Neutrophil (primary cell): ENCODE measurements around the gene NFATC3.
"Not testable (repeated sequence)": the region's sequence is repeated elsewhere in the genome, so short reads cannot be mapped to it uniquely, and the experiment has no call there.

Experiments used
- H3K27ac ChIP-seq: fragments of 200-600 bp; sonication (generic); 2 replicates; pipeline ENCODE4 v1.5.1; 2016; ENCODE audit warnings: mild to moderate bottlenecking, moderate library complexity
- H3K27me3 ChIP-seq: fragments of 200-600 bp; sonication (generic); 2 replicates; pipeline ENCODE4 v1.6.0; 2016; ENCODE audit warnings: mild to moderate bottlenecking
- H3K36me3 ChIP-seq: fragments of 200-600 bp; sonication (generic); 2 replicates; pipeline ENCODE4 v1.5.1; 2017
- H3K4me1 ChIP-seq, 2 experiments: fragments of 200-600 bp in 1 of 2; sonication (generic) in 1 of 2; 1 replicate in 1 of 2; 2 replicates in 1 of 2; pipeline versions ENCODE4 v1.5.1 to v1.6.1; 2013 to 2016; ENCODE audit warnings: low read depth in 1 of 2, low read length in 1 of 2, mild to moderate bottlenecking in 1 of 2, moderate library complexity in 1 of 2; ENCODE audit not compliant: control insufficient read depth in 1 of 2, insufficient read depth in 1 of 2
- H3K4me3 ChIP-seq, 2 experiments: fragments of 200-600 bp in 1 of 2; sonication (generic) in 1 of 2; 1 replicate in 1 of 2; 2 replicates in 1 of 2; pipeline ENCODE4 v1.5.1; 2013 to 2016; ENCODE audit warnings: low read depth in 1 of 2, low read length in 1 of 2, mild to moderate bottlenecking in 1 of 2, moderate library complexity in 1 of 2
- H3K9me3 ChIP-seq: fragments of 200-600 bp; sonication (generic); 2 replicates; pipeline ENCODE4 v1.5.1; 2016
- TF ChIP-seq, protein P1 (sequence below): fragments of 200-600 bp; sonication (generic); IDR thresholded peaks from 2 replicates; pipeline ENCODE4 v1.5.1; 2016; ENCODE audit warnings: antibody characterized with exemption

The NFATC3 gene

GRCh38 chr16:68162413-68162812 is 77.2 kb downstream of the NFATC3 start:
- Histone ChIP-seq H3K27ac (no peak overlapping the region), H3K9me3 (no peaks in the 10 kb centered on the region), H3K27me3 (no peaks in the 10 kb centered on the region), H3K36me3 (peaks cover 62% of the 10 kb centered on the region), H3K4me3 (no peak overlapping the region), H3K4me1 (no peaks in the 10 kb centered on the region)
- TF ChIP-seq, protein P1, sequence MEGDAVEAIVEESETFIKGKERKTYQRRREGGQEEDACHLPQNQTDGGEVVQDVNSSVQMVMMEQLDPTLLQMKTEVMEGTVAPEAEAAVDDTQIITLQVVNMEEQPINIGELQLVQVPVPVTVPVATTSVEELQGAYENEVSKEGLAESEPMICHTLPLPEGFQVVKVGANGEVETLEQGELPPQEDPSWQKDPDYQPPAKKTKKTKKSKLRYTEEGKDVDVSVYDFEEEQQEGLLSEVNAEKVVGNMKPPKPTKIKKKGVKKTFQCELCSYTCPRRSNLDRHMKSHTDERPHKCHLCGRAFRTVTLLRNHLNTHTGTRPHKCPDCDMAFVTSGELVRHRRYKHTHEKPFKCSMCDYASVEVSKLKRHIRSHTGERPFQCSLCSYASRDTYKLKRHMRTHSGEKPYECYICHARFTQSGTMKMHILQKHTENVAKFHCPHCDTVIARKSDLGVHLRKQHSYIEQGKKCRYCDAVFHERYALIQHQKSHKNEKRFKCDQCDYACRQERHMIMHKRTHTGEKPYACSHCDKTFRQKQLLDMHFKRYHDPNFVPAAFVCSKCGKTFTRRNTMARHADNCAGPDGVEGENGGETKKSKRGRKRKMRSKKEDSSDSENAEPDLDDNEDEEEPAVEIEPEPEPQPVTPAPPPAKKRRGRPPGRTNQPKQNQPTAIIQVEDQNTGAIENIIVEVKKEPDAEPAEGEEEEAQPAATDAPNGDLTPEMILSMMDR: no peak

GRCh38 chr16:68163275-68163674 is 78.1 kb downstream of the NFATC3 start:
- H3K27ac ChIP-seq, H3K4me3 ChIP-seq, H3K27me3 ChIP-seq: not testable (repeated sequence)

DNA sequence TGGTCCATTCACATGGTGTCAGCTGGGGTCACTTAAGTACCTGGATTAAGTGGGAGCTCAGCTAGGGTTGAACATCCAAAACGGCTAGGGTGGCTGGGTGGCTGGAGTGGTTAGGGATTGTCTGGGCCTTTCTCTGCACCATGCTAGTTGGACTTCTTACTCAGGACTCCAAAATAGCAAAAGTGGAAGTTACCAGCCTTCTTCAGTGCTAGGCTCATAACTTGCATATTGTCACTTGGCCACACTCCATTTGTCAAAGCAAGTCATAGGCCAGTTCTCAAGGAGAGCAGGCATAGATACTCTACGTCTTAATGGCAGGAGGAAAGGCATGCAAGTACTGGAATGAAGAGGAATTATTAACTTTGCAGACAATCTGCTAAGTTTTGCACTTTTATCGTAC is 81.1 kb downstream of the NFATC3 start:
- Histone ChIP-seq H3K4me3 (no peak overlapping the region), H3K36me3 (peaks cover 61% of the 10 kb centered on the region), H3K27me3 (no peaks in the 10 kb centered on the region), H3K9me3 (no peaks in the 10 kb centered on the region), H3K4me1 (no peaks in the 10 kb centered on the region), H3K27ac (no peak overlapping the region)
- TF ChIP-seq, protein P1: no peak

More at GRCh38 chr16:68163275-68163674, 78.1 kb downstream of the NFATC3 start:
- H3K9me3 ChIP-seq, H3K4me1 ChIP-seq: not testable (repeated sequence)
- peaks cover 60% of the 10 kb centered on the region for H3K36me3 ChIP-seq

GRCh38 chr16:68179196-68179795 is 94.1 kb downstream of the NFATC3 start:
- Histone ChIP-seq H3K27me3 (no peaks in the 10 kb centered on the region), H3K36me3 (peaks cover 79% of the 10 kb centered on the region), H3K4me1 (no peaks in the 10 kb centered on the region), H3K4me3 (no peak overlapping the region), H3K9me3 (no peaks in the 10 kb centered on the region), H3K27ac (no peak overlapping the region)
- TF ChIP-seq, protein P1: no peak

GRCh38 chr16:68179855-68180254 is 94.7 kb downstream of the NFATC3 start:
- peaks cover 79% of the 10 kb centered on the region for H3K36me3 ChIP-seq
- TF ChIP-seq, protein P1: no peak
- H3K9me3 ChIP-seq: no peaks in the 10 kb centered on the region
- no peak overlapping the region for H3K4me3 ChIP-seq
- no peaks in the 10 kb centered on the region for H3K27me3 ChIP-seq
- no peaks in the 10 kb centered on the region for H3K4me1 ChIP-seq
- H3K27ac ChIP-seq: no peak overlapping the region

DNA sequence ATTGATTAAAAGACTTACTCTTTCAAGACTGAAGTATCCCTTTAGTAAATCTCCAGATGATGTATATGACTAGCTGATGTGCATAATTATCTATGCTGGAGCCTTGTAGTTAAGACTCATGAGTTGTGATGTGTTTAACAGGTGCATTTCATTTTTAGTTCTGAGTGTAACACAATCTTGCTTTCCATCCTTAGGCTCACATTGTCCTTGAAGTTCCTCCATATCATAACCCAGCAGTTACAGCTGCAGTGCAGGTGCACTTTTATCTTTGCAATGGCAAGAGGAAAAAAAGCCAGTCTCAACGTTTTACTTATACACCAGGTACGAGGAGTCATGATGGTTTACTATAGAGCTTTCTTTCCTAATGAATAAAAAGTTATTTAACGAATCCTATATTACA is 97.9 kb downstream of the NFATC3 start:
- TF ChIP-seq, protein P1: no peak
- Histone ChIP-seq H3K4me1 (no peaks in the 10 kb centered on the region), H3K27me3 (no peaks in the 10 kb centered on the region), H3K27ac (no peak overlapping the region), H3K4me3 (no peak overlapping the region), H3K36me3 (peaks cover 89% of the 10 kb centered on the region), H3K9me3 (no peaks in the 10 kb centered on the region)
